ENCODE data around the gene HSDL1.

GRCh38 chr16:84174396-84174795 lies 29.4 kb upstream of the HSDL1 start:
- TF ChIP-seq POLR2A (IDR thresholded peaks at IDR 0.05): no peak
- TF ChIP-seq, protein P1, sequence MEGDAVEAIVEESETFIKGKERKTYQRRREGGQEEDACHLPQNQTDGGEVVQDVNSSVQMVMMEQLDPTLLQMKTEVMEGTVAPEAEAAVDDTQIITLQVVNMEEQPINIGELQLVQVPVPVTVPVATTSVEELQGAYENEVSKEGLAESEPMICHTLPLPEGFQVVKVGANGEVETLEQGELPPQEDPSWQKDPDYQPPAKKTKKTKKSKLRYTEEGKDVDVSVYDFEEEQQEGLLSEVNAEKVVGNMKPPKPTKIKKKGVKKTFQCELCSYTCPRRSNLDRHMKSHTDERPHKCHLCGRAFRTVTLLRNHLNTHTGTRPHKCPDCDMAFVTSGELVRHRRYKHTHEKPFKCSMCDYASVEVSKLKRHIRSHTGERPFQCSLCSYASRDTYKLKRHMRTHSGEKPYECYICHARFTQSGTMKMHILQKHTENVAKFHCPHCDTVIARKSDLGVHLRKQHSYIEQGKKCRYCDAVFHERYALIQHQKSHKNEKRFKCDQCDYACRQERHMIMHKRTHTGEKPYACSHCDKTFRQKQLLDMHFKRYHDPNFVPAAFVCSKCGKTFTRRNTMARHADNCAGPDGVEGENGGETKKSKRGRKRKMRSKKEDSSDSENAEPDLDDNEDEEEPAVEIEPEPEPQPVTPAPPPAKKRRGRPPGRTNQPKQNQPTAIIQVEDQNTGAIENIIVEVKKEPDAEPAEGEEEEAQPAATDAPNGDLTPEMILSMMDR (IDR thresholded peaks at IDR 0.05): no peak
